AG04450 (cell line): ENCODE measurements around the gene PPHLN1. TPM values are rescaled to one million over a fixed set of nuclear protein-coding genes. Genes with fewer than 3 reads are reported as not detected.
A peak's percentile ranks its signal among the peaks of the same experiment; 100 is the strongest.

Experiments used
- CTCF ChIA-PET: fragments of 300-600, 350-600 bp; formaldehyde crosslinking; extraction: SDS; loops from one replicate; lab custom pipeline; 2022; ENCODE audit warnings: antibody characterized with exemption, inconsistent platforms; lab: Charles Lee
- POLR2A ChIA-PET: fragments of 350-600 bp; formaldehyde crosslinking; extraction: SDS; loops from one replicate; lab custom pipeline; 2021; ENCODE audit warnings: antibody characterized with exemption, inconsistent platforms; lab: Yijun Ruan, JAX
- DNase-seq: peaks from one replicate; pipeline ENCODE4 v3.0.0-alpha.2; 2011; ENCODE audit warnings: low read depth, low spot score
- H3K27ac ChIP-seq: one replicate; pipeline ENCODE4 v1.5.1; 2012; ENCODE audit warnings: low read depth, low read length, control low read depth
- H3K27me3 ChIP-seq: one replicate; pipeline ENCODE4 v1.6.0; 2012; ENCODE audit warnings: low read length; ENCODE audit not compliant: control insufficient read depth, insufficient read depth
- H3K4me3 ChIP-seq: 2 replicates; pipeline ENCODE4 v1.5.1; 2011; ENCODE audit warnings: mild to moderate bottlenecking, low read depth, low read length, control low read depth
- H3K9me3 ChIP-seq: 2 replicates; pipeline ENCODE4 v1.5.1; 2012; ENCODE audit warnings: low read length; ENCODE audit not compliant: control insufficient read depth, insufficient read depth
- CTCF ChIP-seq: IDR thresholded peaks from 2 replicates; pipeline ENCODE4 v1.5.1; 2011; ENCODE audit warnings: low read depth, low read length, control low read depth, inconsistent platforms
- polyA plus RNA-seq: library from polyadenylated mRNA; depleted of rRNA; stranded (reverse); fragments of >200 nt; gene quantifications from 2 replicates; pipeline ENCODE4 v1.2.3, GENCODE V29; 2011

The PPHLN1 gene
- polyA plus RNA-seq, 1 experiment: 89.1 TPM

DNA sequence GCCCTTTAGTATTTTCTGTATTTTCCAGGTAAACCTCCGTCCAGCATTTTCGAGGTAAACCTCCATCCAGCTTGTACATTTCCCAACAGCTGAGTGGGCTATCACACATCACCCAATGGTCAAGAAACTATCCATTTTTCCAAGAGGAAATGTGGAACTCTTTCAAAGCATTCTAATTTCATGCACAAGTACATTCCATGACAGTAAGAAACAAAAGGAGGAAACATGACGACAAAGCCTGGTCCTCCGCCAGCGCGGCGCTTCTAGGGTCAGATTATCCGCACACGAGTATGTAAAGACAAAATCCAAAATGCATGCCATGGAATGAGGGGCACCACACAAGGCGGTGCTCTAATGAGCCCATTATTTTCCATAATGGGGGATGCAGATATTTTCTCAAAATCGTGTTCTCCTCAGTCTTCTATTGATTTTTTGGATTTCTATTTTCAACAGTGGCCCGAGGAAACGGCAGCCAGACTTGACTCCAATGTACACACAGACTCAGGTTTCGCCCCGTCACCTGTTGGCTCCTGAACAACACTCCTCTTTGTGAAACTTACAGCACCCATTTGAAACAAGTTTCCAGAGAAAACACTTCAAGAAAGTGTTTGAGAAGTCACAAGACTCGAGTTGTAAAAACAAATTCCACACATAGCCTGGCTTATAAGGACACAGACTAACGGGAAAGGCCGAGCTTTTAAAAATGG lies 156.2 kb downstream of the PPHLN1 start:
- POLR2A ChIA-PET: interaction anchor here (1.2 to 1.8 kb wide), 3 partner anchors 83 to 856 kb away, joined by 3 to 9 read pairs (median 5); no protein-coding TSS in a partner anchor
- peak overlapping the region; percentile 86 for H3K4me3 ChIP-seq
- H3K9me3 ChIP-seq: no peaks in the 10 kb centered on the region
- no peak for DNase-seq
- CTCF ChIA-PET: interaction anchor here (0.6 to 5.9 kb wide), 34 partner anchors 9 to 855 kb away, joined by 3 to 61 read pairs (median 4); no protein-coding TSS in a partner anchor
- no peaks in the 10 kb centered on the region for H3K27me3 ChIP-seq
- no peak for TF ChIP-seq CTCF
- H3K27ac ChIP-seq: peak overlapping the region; percentile 78

DNA sequence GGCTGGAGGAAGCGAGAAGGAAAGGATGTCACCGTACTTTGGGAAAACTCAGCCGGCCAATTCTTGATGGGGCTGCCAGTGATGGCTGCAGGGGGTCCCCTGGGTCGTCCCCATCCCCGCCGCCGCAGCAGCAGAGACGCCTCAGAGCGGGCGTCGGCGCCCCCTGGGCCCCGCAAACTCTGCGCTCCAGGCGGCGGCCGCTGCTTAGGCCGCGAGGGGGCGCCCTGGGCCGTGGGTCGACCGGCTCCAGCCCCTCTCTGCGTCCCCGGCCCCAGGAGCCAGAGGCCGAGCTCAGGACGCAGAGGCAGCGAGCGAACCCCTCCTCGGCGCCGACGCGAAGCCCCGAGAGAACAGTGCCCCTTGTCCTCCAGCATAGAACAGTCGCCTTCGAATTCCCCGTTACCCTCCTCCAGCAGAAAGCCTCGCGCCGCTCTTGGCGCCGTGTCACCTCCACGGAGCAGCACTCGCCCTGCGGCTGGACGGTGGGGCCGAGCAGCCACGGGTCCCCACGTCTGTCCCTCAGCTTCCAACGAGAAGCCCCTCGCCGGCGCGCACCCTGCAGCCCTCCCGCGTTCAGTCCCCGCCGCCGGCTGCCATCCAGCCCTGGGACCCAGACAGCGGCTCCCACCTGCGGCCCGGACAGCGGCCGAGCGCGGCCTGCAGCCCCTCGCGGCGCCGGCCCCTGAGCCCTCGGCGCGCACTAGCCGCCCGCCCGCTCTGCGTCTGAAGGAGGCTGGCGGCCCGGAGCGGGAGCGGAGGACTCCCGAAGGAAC lies 157.0 kb downstream of the PPHLN1 start:
- Histone ChIP-seq H3K4me3 (peak overlapping the region; percentile 86), H3K9me3 (no peaks in the 10 kb centered on the region), H3K27ac (peak overlapping the region; percentile 84), H3K27me3 (no peaks in the 10 kb centered on the region)
- TF ChIP-seq CTCF: peak; percentile 79
- CTCF ChIA-PET: interaction anchor here (0.6 to 5.9 kb wide), 38 partner anchors 8 to 854 kb away, joined by 3 to 61 read pairs (median 4); no protein-coding TSS in a partner anchor
- no peak for DNase-seq
- POLR2A ChIA-PET: interaction anchor here (0.5 to 1.8 kb wide), 14 partner anchors 13 to 856 kb away, joined by 3 to 15 read pairs (median 4); no protein-coding TSS in a partner anchor

DNA sequence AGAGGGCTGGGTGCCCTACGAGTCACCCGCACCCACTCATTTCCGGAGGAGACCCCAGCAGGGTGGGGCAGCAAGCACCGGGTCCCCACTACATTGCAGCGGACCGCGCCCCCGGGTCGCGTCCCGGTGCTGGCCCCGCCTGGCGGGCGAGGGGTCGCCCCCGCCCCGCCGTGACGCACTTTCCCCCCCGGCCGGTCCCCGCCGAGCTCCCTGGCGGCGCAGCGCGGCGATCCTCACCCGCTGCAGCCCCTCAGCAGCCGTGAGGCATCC lies 157.5 kb downstream of the PPHLN1 start:
- DNase-seq: no peak

DNA sequence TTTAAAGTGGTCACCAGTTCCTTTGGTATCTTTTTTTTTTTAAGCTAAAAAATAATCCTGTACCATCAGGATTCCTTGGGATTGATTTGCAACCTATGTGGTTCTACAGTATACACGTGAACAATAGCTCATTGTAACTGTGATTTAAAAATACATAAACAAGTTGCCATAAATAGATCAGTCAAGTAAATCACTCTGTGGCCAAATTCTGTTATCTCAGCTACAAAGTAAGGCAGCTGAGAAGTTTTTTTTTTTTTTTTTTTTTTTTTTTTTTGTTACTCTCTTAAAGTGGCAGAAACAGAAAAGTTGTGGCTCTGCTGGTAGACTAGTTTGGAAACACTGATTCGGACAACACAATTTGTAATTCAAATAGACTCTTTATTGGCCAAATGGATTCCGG lies 159.0 kb downstream of the PPHLN1 start:
- CTCF ChIA-PET: interaction anchor here (0.6 to 5.9 kb wide), 8 partner anchors 75 to 852 kb away, joined by 3 to 61 read pairs (median 9); no protein-coding TSS in a partner anchor

More for the DNA sequence above, 157.5 kb downstream of the PPHLN1 start:
- H3K27ac ChIP-seq: peak overlapping the region; percentile 79
- TF ChIP-seq CTCF: no peak
- H3K27me3 ChIP-seq: no peaks in the 10 kb centered on the region
- no peaks in the 10 kb centered on the region for H3K9me3 ChIP-seq
- ChIA-PET POLR2A (interaction anchor here (0.5 to 1.8 kb wide), 15 partner anchors 13 to 855 kb away, joined by 3 to 15 read pairs (median 4); no protein-coding TSS in a partner anchor), CTCF (interaction anchor here (0.6 to 5.9 kb wide), 24 partner anchors 8 to 865 kb away, joined by 3 to 61 read pairs (median 6); no protein-coding TSS in a partner anchor)
- H3K4me3 ChIP-seq: peak overlapping the region; percentile 86

More for the DNA sequence above, 159.0 kb downstream of the PPHLN1 start:
- DNase-seq: no peak
- no peak overlapping the region for H3K27ac ChIP-seq
- no peaks in the 10 kb centered on the region for H3K9me3 ChIP-seq
- H3K4me3 ChIP-seq: no peak overlapping the region
- no peak for TF ChIP-seq CTCF
- POLR2A ChIA-PET: interaction anchor here (0.6 kb wide), 5 partner anchors 28 to 532 kb away, joined by 4 to 9 read pairs (median 4); no protein-coding TSS in a partner anchor
- H3K27me3 ChIP-seq: no peaks in the 10 kb centered on the region
